Hepatocyte (in vitro differentiated cells): Measurements from ENCODE around the gene CTNND2. TPM values are rescaled to one million over a fixed set of nuclear protein-coding genes. Genes with fewer than 3 reads are reported as not detected.

Experiments
- DNase-seq: peaks from one replicate; pipeline ENCODE4 v3.0.0-alpha.2; 2016; ENCODE audit warnings: low spot score
- H2AFZ ChIP-seq: fragments of 200-600 bp; sonication (generic); 2 replicates; pipeline ENCODE4 v1.6.0; 2016; ENCODE audit warnings: antibody characterized with exemption, mild to moderate bottlenecking
- H3K27ac ChIP-seq: fragments of 200-600 bp; sonication (generic); 2 replicates; pipeline ENCODE4 v1.5.1; 2016; ENCODE audit warnings: mild to moderate bottlenecking
- H3K27me3 ChIP-seq: fragments of 200-600 bp; sonication (generic); 2 replicates; pipeline ENCODE4 v1.6.1; 2016
- H3K36me3 ChIP-seq: fragments of 200-600 bp; sonication (generic); replicated peaks from 2 replicates; pipeline ENCODE4 v1.5.1; 2016; ENCODE audit warnings: low read depth; ENCODE audit not compliant: insufficient read depth
- H3K4me1 ChIP-seq: fragments of 200-600 bp; sonication (generic); 2 replicates; pipeline ENCODE4 v1.5.1; 2016; ENCODE audit warnings: mild to moderate bottlenecking, moderate library complexity; ENCODE audit not compliant: insufficient read depth
- H3K4me2 ChIP-seq: fragments of 200-600 bp; sonication (generic); 2 replicates; pipeline ENCODE4 v1.6.0; 2016
- H3K4me3 ChIP-seq: fragments of 200-600 bp; sonication (generic); 2 replicates; pipeline ENCODE4 v1.5.1; 2016; ENCODE audit warnings: mild to moderate bottlenecking
- H3K79me2 ChIP-seq: fragments of 200-600 bp; sonication (generic); 2 replicates; pipeline ENCODE4 v1.6.0; 2017; ENCODE audit warnings: mild to moderate bottlenecking
- H3K9me2 ChIP-seq: fragments of 200-600 bp; sonication (generic); replicated peaks from 2 replicates; pipeline ENCODE4 v1.6.0; 2017; ENCODE audit warnings: mild to moderate bottlenecking; ENCODE audit not compliant: insufficient read depth
- H3K9me3 ChIP-seq: fragments of 200-600 bp; sonication (generic); 2 replicates; pipeline ENCODE4 v1.5.1; 2016; ENCODE audit warnings: low read depth, mild to moderate bottlenecking
- H4K20me1 ChIP-seq: fragments of 200-600 bp; sonication (generic); 2 replicates; pipeline ENCODE4 v1.6.0; 2016; ENCODE audit warnings: mild to moderate bottlenecking; ENCODE audit not compliant: insufficient read depth, poor library complexity, severe bottlenecking
- EZH2 ChIP-seq: fragments of 200-600 bp; sonication (generic); IDR thresholded peaks from 2 replicates; pipeline ENCODE4 v1.6.1; 2016; ENCODE audit warnings: antibody characterized with exemption, mild to moderate bottlenecking, borderline replicate concordance
- EZH2phosphoT487 ChIP-seq: fragments of 200-600 bp; sonication (generic); IDR thresholded peaks from one replicate; pipeline ENCODE4 v1.6.1; 2018; ENCODE audit warnings: antibody characterized with exemption, mild to moderate bottlenecking, low read depth, moderate library complexity; ENCODE audit not compliant: unreplicated experiment, severe bottlenecking
- WGBS: methylation state at CpG from one replicate; pipeline ENCODE4 v1.1.6; 2016; ENCODE audit warnings: low lambda C conversion rate; ENCODE audit errors: missing lambda C conversion rate; 5-methylcytosine and 5-hydroxymethylcytosine counted together
- polyA plus RNA-seq: library from polyadenylated mRNA; unstranded; fragments of >200 nt; fragmentation: Nextera tagmentation; extraction: Ambion mirVana; gene quantifications from 2 replicates; pipeline ENCODE4 v1.2.1, GENCODE V29; 2016
- total RNA-seq: library from RNA; depleted of rRNA; stranded (reverse); fragments of >200 nt; gene quantifications from 2 replicates; pipeline ENCODE4 v1.2.3, GENCODE V29; 2014
- TF ChIP-seq, protein P1 (sequence below): fragments of 200-600 bp; sonication (generic); IDR thresholded peaks from 2 replicates; pipeline ENCODE4 v1.5.1; 2016; ENCODE audit warnings: antibody characterized with exemption, mild to moderate bottlenecking; ENCODE audit not compliant: poor library complexity

Gene CTNND2
- total and polyA plus RNA-seq, 2 experiments from 2014 or later, result 27.5 to 30.3 TPM

GRCh38 chr5:11609570-11610303 is 294.5 kb downstream of the CTNND2 start:
- H4K20me1 ChIP-seq, result no peaks in the 10 kb centered on the region
- H3K79me2 ChIP-seq, result no peaks in the 10 kb centered on the region
- H3K4me2 ChIP-seq, result no peak overlapping the region
- no peak for TF ChIP-seq EZH2phosphoT487
- no peak for TF ChIP-seq EZH2
- TF ChIP-seq, protein P1, sequence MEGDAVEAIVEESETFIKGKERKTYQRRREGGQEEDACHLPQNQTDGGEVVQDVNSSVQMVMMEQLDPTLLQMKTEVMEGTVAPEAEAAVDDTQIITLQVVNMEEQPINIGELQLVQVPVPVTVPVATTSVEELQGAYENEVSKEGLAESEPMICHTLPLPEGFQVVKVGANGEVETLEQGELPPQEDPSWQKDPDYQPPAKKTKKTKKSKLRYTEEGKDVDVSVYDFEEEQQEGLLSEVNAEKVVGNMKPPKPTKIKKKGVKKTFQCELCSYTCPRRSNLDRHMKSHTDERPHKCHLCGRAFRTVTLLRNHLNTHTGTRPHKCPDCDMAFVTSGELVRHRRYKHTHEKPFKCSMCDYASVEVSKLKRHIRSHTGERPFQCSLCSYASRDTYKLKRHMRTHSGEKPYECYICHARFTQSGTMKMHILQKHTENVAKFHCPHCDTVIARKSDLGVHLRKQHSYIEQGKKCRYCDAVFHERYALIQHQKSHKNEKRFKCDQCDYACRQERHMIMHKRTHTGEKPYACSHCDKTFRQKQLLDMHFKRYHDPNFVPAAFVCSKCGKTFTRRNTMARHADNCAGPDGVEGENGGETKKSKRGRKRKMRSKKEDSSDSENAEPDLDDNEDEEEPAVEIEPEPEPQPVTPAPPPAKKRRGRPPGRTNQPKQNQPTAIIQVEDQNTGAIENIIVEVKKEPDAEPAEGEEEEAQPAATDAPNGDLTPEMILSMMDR, result no peak
- no peaks in the 10 kb centered on the region for H3K4me1 ChIP-seq
- no peaks in the 10 kb centered on the region for H3K27me3 ChIP-seq
- H3K9me3 ChIP-seq, result no peaks in the 10 kb centered on the region
- no peaks in the 10 kb centered on the region for H3K36me3 ChIP-seq
- H3K4me3 ChIP-seq, result no peak overlapping the region
- no peaks in the 10 kb centered on the region for H3K9me2 ChIP-seq
- no peak overlapping the region for H2AFZ ChIP-seq
- no peak for DNase-seq
- H3K27ac ChIP-seq, result no peak overlapping the region
- WGBS, result 69% methylated on average over 5 of the region's 5 CpGs

DNA sequence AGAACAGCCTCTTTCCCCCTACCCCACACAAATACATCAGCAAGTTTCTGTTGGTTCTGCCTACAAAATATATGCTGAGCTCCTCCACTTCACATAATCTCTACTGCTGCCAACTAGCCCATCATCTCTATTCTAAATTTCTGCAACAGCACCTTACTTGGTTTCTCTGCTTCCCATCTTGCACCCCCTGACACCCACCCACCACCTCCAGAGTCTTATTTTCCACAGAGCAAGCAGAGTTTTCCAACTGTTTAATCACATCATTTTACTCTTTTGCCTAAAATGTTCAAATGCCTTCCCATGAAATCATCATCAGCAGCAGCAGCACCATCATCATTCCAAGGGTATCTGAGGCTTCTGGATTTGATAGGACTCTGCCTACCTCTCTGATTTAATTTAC is 295.7 kb downstream of the CTNND2 start:
- H3K4me3 ChIP-seq, result no peak overlapping the region
- H2AFZ ChIP-seq, result no peak overlapping the region
- H4K20me1 ChIP-seq, result no peaks in the 10 kb centered on the region
- H3K9me2 ChIP-seq, result no peaks in the 10 kb centered on the region
- H3K9me3 ChIP-seq, result no peaks in the 10 kb centered on the region
- no peak for DNase-seq
- H3K79me2 ChIP-seq, result no peaks in the 10 kb centered on the region
- TF ChIP-seq EZH2phosphoT487 (no peak), EZH2 (no peak)
- TF ChIP-seq, protein P1, result no peak
- no peak overlapping the region for H3K4me2 ChIP-seq
- H3K4me1 ChIP-seq, result no peaks in the 10 kb centered on the region
- no peaks in the 10 kb centered on the region for H3K36me3 ChIP-seq
- no peak overlapping the region for H3K27ac ChIP-seq
- no peaks in the 10 kb centered on the region for H3K27me3 ChIP-seq

DNA sequence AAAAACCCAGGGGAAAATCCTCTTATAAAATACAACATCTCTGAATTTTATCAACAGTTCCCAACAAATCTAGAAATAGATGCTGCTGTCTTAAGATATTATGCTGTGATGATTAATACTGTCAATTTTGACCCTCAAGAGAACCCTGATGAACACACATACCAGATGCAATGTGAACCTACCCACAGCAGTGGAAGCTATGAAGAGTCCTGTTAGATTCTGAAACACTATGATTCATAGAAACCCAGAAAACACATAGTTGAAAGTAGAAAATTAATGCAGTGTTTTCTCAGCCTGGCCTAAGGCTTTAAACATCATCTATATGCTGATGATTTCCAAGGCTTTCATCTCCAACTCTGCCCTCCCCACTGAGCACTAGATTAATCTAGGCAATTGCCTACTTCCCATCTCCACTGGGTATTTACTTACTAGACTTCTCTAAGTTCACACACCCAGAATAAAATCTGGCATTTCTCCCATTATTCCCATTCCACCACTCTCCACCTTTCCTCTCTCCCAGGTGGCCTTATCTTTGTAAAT is 296.2 kb downstream of the CTNND2 start:
- Histone ChIP-seq H3K9me3 (no peaks in the 10 kb centered on the region), H4K20me1 (no peaks in the 10 kb centered on the region), H3K27me3 (no peaks in the 10 kb centered on the region), H3K4me1 (no peaks in the 10 kb centered on the region), H2AFZ (no peak overlapping the region), H3K27ac (no peak overlapping the region), H3K4me3 (no peak overlapping the region), H3K36me3 (no peaks in the 10 kb centered on the region), H3K4me2 (no peak overlapping the region), H3K9me2 (no peaks in the 10 kb centered on the region), H3K79me2 (no peaks in the 10 kb centered on the region)
- TF ChIP-seq, protein P1, result no peak
- no peak for TF ChIP-seq EZH2
- TF ChIP-seq EZH2phosphoT487, result no peak
- no peak for DNase-seq
